Panc1 (cell line): ENCODE measurements around the gene NCK1. TPM values are rescaled to one million over a fixed set of nuclear protein-coding genes. Genes with fewer than 3 reads are reported as not detected.

Experiments used
- ATAC-seq: fragments of 200-7000 bp; cut with Tn5 transposase; 2 replicates; pipeline ENCODE4 v1.9.1; 2020; ENCODE audit warnings: mild to moderate bottlenecking, moderate library complexity
- BruUV-seq: library from RNA; stranded (reverse); fragments of 400-500 nt; replicated peaks from 2 replicates; lab custom pipeline; 2021; lab: Mats Ljungman, UMichigan
- CTCF ChIA-PET: fragments of 300-600 bp; sonication (Branson Sonifier 250); formaldehyde crosslinking; loops from one replicate; lab custom pipeline; 2022; ENCODE audit warnings: antibody characterized with exemption; lab: Charles Lee
- POLR2A ChIA-PET: fragments of 300-600 bp; sonication (Branson Sonifier 250); formaldehyde crosslinking; loops from one replicate; lab custom pipeline; 2022; ENCODE audit warnings: antibody characterized with exemption; lab: Charles Lee
- DNase-seq: peaks from one replicate; pipeline ENCODE4 v3.0.0-alpha.2; 2010; ENCODE audit warnings: low read depth, low spot score
- H3K27ac ChIP-seq: 2 replicates; pipeline ENCODE4 v1.5.1; 2011; ENCODE audit warnings: mild to moderate bottlenecking, low read length, inconsistent platforms
- H3K27me3 ChIP-seq: fragments of 200-500 bp; sonication (Bioruptor generic); 2 replicates; pipeline ENCODE4 v1.6.0; 2014; ENCODE audit warnings: low read length, inconsistent platforms; ENCODE audit not compliant: control insufficient read depth, insufficient read depth
- H3K36me3 ChIP-seq: fragments of 200-500 bp; sonication (Bioruptor generic); 2 replicates; pipeline ENCODE4 v1.5.1; 2014; ENCODE audit warnings: inconsistent platforms, mild to moderate bottlenecking, low read length, moderate library complexity; ENCODE audit not compliant: control insufficient read depth, insufficient read depth
- H3K4me1 ChIP-seq: 2 replicates; pipeline ENCODE4 v1.5.1; 2011; ENCODE audit warnings: inconsistent platforms, mild to moderate bottlenecking, low read length, moderate library complexity; ENCODE audit not compliant: control insufficient read depth, insufficient read depth
- H3K4me3 ChIP-seq, 2 experiments: 2 replicates each; pipeline ENCODE4 v1.5.1; 2011 to 2012; ENCODE audit warnings: low read depth in 2 of 2, low read length in 2 of 2, mild to moderate bottlenecking in 2 of 2, inconsistent platforms in 1 of 2, moderate library complexity in 1 of 2
- H3K9me3 ChIP-seq: fragments of 200-500 bp; sonication (Bioruptor generic); 2 replicates; pipeline ENCODE4 v1.5.1; 2014; ENCODE audit warnings: low read depth, mild to moderate bottlenecking, inconsistent platforms, low read length, moderate library complexity; ENCODE audit not compliant: control insufficient read depth, insufficient read depth
- POLR2AphosphoS5 ChIP-seq: IDR thresholded peaks from 2 replicates; pipeline ENCODE4 v1.6.1; 2012; ENCODE audit warnings: mild to moderate bottlenecking, low read depth, low read length, moderate library complexity
- SIN3A ChIP-seq: IDR thresholded peaks from 2 replicates; pipeline ENCODE4 v1.6.1; 2012; ENCODE audit warnings: low read depth, mild to moderate bottlenecking, low read length, moderate library complexity, borderline replicate concordance; ENCODE audit not compliant: insufficient read depth
- TCF7L2 ChIP-seq: IDR thresholded peaks from 2 replicates; pipeline ENCODE4 v1.6.1; 2011; ENCODE audit warnings: mild to moderate bottlenecking, low read depth, low read length, inconsistent platforms
- in situ Hi-C: cut with HindIII; loops from 2 replicates; pipeline ENCODE4 v1.10.0; 2016; ENCODE audit warnings: low sequenced_read_pairs, low pct_unique_long_range_greater_than_20kb
- intact Hi-C: fragments of 100-400 bp; cut with micrococcal nuclease; formaldehyde crosslinking; loops from one replicate; pipeline ENCODE4 v1.10.0; 2022; ENCODE audit not compliant: unreplicated experiment
- total RNA-seq: library from RNA; stranded (reverse); gene quantifications from one replicate; pipeline ENCODE4 v1.2.1, GENCODE V29; 2021; ENCODE audit not compliant: unreplicated experiment
- TF ChIP-seq, protein P1 (sequence below): fragments of 450-650 bp; IDR thresholded peaks from 2 replicates; pipeline ENCODE4 v1.5.1; 2017; ENCODE audit warnings: mild to moderate bottlenecking
- TF ChIP-seq, protein P2 (sequence below), 2 experiments: IDR thresholded peaks; 2 replicates each; pipeline ENCODE4 v1.6.1; 2011 to 2012; ENCODE audit warnings: low read depth in 2 of 2, control low read depth in 1 of 2, low read length in 1 of 2, mild to moderate bottlenecking in 1 of 2, moderate library complexity in 1 of 2; ENCODE audit not compliant: insufficient read depth in 1 of 2

NCK1 gene
- total RNA-seq, 1 experiment from 2014 or later = 43.5 TPM

DNA sequence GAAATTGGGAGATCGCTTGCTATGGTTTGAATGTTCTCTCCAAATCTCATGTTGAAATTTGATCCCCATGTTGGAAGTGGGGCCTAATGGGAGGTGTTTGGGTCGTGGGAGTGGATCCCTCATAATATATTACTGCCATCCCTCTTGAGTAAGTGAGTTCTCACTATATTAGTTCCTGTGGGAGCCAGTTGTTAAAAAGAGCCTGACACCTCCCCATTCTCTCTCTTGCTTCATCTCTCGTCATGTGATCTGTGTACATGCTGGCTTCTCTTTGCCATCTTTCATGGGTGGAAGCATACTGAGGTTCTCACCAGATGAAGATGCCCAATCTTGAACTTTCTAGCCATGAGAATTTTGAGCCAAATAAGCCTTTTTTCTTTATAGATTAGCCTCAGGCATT, 52.7 kb downstream of the NCK1 start:
- no peak overlapping the region for H3K4me3 ChIP-seq
- DNase-seq (no peak), ATAC-seq (no peak)
- POLR2A ChIA-PET = no interaction called here
- TF ChIP-seq TCF7L2 = no peak
- TF ChIP-seq POLR2AphosphoS5 = no peak
- TF ChIP-seq SIN3A = no peak
- TF ChIP-seq, protein P1, sequence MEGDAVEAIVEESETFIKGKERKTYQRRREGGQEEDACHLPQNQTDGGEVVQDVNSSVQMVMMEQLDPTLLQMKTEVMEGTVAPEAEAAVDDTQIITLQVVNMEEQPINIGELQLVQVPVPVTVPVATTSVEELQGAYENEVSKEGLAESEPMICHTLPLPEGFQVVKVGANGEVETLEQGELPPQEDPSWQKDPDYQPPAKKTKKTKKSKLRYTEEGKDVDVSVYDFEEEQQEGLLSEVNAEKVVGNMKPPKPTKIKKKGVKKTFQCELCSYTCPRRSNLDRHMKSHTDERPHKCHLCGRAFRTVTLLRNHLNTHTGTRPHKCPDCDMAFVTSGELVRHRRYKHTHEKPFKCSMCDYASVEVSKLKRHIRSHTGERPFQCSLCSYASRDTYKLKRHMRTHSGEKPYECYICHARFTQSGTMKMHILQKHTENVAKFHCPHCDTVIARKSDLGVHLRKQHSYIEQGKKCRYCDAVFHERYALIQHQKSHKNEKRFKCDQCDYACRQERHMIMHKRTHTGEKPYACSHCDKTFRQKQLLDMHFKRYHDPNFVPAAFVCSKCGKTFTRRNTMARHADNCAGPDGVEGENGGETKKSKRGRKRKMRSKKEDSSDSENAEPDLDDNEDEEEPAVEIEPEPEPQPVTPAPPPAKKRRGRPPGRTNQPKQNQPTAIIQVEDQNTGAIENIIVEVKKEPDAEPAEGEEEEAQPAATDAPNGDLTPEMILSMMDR = no peak
- TF ChIP-seq, protein P2, sequence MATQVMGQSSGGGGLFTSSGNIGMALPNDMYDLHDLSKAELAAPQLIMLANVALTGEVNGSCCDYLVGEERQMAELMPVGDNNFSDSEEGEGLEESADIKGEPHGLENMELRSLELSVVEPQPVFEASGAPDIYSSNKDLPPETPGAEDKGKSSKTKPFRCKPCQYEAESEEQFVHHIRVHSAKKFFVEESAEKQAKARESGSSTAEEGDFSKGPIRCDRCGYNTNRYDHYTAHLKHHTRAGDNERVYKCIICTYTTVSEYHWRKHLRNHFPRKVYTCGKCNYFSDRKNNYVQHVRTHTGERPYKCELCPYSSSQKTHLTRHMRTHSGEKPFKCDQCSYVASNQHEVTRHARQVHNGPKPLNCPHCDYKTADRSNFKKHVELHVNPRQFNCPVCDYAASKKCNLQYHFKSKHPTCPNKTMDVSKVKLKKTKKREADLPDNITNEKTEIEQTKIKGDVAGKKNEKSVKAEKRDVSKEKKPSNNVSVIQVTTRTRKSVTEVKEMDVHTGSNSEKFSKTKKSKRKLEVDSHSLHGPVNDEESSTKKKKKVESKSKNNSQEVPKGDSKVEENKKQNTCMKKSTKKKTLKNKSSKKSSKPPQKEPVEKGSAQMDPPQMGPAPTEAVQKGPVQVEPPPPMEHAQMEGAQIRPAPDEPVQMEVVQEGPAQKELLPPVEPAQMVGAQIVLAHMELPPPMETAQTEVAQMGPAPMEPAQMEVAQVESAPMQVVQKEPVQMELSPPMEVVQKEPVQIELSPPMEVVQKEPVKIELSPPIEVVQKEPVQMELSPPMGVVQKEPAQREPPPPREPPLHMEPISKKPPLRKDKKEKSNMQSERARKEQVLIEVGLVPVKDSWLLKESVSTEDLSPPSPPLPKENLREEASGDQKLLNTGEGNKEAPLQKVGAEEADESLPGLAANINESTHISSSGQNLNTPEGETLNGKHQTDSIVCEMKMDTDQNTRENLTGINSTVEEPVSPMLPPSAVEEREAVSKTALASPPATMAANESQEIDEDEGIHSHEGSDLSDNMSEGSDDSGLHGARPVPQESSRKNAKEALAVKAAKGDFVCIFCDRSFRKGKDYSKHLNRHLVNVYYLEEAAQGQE (IDR thresholded peaks at IDR 0.05; ENCODE audit: insufficient read depth in 1 of 2, low read depth in 2 of 2, low read length in 1 of 2) = no peak
- intact Hi-C loops (no loop called here), in situ Hi-C loops (no loop called here)
- no peaks in the 10 kb centered on the region for H3K4me1 ChIP-seq
- H3K27ac ChIP-seq = no peak overlapping the region
- CTCF ChIA-PET = no interaction called here
- H3K27me3 ChIP-seq = no peaks in the 10 kb centered on the region
- BruUV-seq = no TSS peak
- no peaks in the 10 kb centered on the region for H3K36me3 ChIP-seq
- peaks cover 7% of the 10 kb centered on the region; the same call in 1 of the 2 replicates for H3K9me3 ChIP-seq

- no TSS peak for BruUV-seq
- peaks cover 11% of the 10 kb centered on the region; the same call in 1 of the 2 replicates for H3K9me3 ChIP-seq
- ChIA-PET CTCF (no interaction called here), POLR2A (interaction anchor here (0.5 kb wide), 1 partner anchor 135 kb away, joined by 5 read pairs; no protein-coding TSS in a partner anchor)
- H3K27ac ChIP-seq = no peak overlapping the region
- in situ Hi-C loops = no loop called here
- no peak for ATAC-seq
- no peak for TF ChIP-seq SIN3A
- TF ChIP-seq, protein P2 (IDR thresholded peaks at IDR 0.05; ENCODE audit: insufficient read depth in 1 of 2, low read depth in 2 of 2, low read length in 1 of 2) = no peak
- no peak for TF ChIP-seq TCF7L2
- TF ChIP-seq, protein P1 = no peak
- TF ChIP-seq POLR2AphosphoS5 = no peak
- DNase-seq = no peak
- intact Hi-C loops = no loop called here
- H3K4me3 ChIP-seq = no peak overlapping the region
- H3K36me3 ChIP-seq = no peaks in the 10 kb centered on the region
- no peaks in the 10 kb centered on the region for H3K27me3 ChIP-seq
- H3K4me1 ChIP-seq = no peaks in the 10 kb centered on the region
These were observed 54.2 kb downstream of the NCK1 start for GRCh38 chr3:136916223-136916622.
